ENCODE results near the gene APEX2.

- TF ChIP-seq ZFP3 (CRISPR knock-in tag; IDR thresholded peaks at IDR 0.05) = no peak
- TF ChIP-seq PATZ1 (CRISPR knock-in tag; IDR thresholded peaks at IDR 0.05; ENCODE audit: borderline replicate concordance) = no peak
- TF ChIP-seq, protein P1, sequence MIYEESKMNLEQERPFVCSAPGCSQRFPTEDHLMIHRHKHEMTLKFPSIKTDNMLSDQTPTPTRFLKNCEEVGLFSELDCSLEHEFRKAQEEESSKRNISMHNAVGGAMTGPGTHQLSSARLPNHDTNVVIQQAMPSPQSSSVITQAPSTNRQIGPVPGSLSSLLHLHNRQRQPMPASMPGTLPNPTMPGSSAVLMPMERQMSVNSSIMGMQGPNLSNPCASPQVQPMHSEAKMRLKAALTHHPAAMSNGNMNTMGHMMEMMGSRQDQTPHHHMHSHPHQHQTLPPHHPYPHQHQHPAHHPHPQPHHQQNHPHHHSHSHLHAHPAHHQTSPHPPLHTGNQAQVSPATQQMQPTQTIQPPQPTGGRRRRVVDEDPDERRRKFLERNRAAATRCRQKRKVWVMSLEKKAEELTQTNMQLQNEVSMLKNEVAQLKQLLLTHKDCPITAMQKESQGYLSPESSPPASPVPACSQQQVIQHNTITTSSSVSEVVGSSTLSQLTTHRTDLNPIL (CRISPR knock-in tag; IDR thresholded peaks at IDR 0.05; ENCODE audit: low read depth) = no peak
- TF ChIP-seq, protein P2, sequence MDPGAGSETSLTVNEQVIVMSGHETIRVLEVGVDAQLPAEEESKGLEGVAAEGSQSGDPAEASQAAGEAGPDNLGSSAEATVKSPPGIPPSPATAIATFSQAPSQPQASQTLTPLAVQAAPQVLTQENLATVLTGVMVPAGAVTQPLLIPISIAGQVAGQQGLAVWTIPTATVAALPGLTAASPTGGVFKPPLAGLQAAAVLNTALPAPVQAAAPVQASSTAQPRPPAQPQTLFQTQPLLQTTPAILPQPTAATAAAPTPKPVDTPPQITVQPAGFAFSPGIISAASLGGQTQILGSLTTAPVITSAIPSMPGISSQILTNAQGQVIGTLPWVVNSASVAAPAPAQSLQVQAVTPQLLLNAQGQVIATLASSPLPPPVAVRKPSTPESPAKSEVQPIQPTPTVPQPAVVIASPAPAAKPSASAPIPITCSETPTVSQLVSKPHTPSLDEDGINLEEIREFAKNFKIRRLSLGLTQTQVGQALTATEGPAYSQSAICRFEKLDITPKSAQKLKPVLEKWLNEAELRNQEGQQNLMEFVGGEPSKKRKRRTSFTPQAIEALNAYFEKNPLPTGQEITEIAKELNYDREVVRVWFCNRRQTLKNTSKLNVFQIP (CRISPR knock-in tag; IDR thresholded peaks at IDR 0.05; ENCODE audit: borderline replicate concordance, low read depth) = no peak
- no peak for TF ChIP-seq ZNF8 (CRISPR knock-in tag; IDR thresholded peaks at IDR 0.05)
- no peak for TF ChIP-seq RARB (CRISPR knock-in tag; IDR thresholded peaks at IDR 0.05)
- TF ChIP-seq TCF4 (CRISPR knock-in tag; IDR thresholded peaks at IDR 0.05; ENCODE audit: borderline replicate concordance) = no peak
- no peak for TF ChIP-seq PPARA (CRISPR knock-in tag; IDR thresholded peaks at IDR 0.05; ENCODE audit: borderline replicate concordance)
- no peak for TF ChIP-seq ARNTL (CRISPR knock-in tag; IDR thresholded peaks at IDR 0.05; ENCODE audit: borderline replicate concordance, low read depth)
- no peak for TF ChIP-seq ISL1 (CRISPR knock-in tag; IDR thresholded peaks at IDR 0.05)
Observed at GRCh38 chrX:54950730-54951375, 49.3 kb upstream of the APEX2 start.

Data from SK-N-SH treated with all-trans-retinoic acid at 6 μM for 48 hours (cell line).